ENCODE measurements around the gene TBC1D16. TPM values are rescaled to one million over a fixed set of nuclear protein-coding genes. Genes with fewer than 3 reads are reported as not detected.
A peak's percentile ranks its signal among the peaks of the same experiment; 100 is the strongest.

TBC1D16 gene
- total RNA-seq, 1 experiment from 2014 or later: 15.3 TPM

DNA sequence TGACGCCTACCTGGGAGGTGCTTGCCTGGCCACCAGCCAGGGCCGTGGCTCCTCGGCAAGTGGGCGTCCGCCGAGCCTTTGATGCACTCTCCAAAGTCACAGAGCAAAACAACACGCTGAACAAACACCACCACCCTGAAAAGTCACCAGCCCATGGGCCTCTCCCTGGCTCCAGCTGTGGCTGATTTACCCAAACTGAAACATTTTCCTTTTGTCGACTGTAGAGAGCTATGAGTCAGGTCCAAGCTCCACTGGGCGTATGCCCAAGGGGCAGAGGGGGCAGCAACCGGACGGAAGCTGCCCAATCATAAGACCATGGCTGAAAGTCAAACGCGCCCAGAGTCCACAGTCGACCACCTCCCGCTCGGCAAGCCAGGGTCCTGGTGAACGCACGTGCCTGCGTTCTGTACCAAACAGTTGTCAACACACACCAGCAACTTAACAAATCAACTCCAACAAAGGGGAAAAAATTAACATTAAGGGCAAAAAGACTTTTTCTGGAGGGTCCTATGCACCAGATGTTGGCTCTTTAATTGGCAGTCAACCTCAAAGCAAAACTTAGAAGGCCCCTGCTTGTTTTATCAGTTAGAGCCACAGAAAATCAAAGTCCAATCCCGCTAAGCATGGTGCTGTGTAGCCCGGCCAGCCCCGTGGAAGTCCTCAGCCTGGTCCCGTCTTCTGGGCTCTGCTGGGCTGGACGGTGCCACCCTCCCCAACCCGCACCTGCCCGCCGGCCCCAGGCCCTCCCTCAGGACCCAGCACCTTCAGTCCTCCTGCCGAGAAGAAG is 47.3 kb downstream of the TBC1D16 start:
- DNase-seq (ENCODE audit: low read depth): peak; percentile 77

DNA sequence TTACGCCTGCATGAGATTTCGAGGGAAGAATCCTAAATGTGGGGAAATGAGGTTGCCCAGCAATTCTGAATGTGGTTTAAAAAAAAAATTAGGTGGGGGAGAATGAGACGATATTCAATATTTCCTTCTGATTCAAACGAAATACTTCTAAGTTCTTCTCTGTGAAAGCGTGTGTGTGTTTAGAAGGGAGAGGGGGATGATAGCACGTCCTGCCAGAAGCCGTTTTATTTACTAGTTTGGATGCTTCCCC is 47.8 kb downstream of the TBC1D16 start:
- DNase-seq (ENCODE audit: low read depth): no peak

GRCh38 chr17:79987187-79987934 is 48.3 kb downstream of the TBC1D16 start:
- peak; percentile 47 for DNase-seq (ENCODE audit: low read depth)

DNA sequence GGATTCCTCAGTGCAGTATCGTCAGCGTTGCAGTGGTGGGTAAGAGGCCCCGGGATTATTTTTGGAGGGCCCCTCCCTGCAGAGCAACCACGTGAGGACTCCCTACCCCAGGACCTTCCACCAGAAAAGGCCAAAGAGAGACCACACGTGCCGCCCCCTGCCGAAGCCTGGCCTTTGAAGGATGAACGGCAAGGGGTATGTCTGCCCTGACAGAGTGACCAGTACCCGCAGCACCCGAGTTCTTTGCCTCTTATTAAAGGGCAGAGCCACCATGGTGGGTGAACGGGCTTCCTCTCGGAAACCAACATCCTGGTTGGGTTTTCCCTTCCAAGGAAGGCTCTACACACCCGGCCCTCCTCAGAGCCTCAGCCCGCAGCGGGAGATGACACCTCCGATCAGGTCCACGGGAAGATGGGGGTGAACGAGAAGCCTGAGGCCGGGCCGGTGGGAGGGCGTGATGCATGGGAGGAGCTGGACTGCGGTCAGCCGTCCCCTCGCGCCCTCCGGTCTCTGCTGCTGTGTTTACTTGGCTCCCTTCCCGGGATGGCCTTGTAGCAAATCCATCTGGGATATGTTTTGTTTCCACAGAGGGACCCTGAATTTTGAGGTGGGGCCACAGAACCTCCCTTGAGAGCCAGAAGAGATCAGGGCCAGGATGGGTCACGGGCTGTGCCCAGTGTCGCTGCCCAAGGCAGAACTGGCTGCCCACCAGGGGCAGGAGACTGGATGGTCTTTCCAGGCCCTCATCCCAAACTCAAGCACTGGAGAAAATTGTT is 49.1 kb downstream of the TBC1D16 start:
- no peak for DNase-seq (ENCODE audit: low read depth)

GRCh38 chr17:79985943-79986391 is 49.7 kb downstream of the TBC1D16 start:
- DNase-seq (ENCODE audit: low read depth): no peak

GRCh38 chr17:79985361-79985942 is 50.2 kb downstream of the TBC1D16 start:
- no peak for DNase-seq (ENCODE audit: low read depth)

DNA sequence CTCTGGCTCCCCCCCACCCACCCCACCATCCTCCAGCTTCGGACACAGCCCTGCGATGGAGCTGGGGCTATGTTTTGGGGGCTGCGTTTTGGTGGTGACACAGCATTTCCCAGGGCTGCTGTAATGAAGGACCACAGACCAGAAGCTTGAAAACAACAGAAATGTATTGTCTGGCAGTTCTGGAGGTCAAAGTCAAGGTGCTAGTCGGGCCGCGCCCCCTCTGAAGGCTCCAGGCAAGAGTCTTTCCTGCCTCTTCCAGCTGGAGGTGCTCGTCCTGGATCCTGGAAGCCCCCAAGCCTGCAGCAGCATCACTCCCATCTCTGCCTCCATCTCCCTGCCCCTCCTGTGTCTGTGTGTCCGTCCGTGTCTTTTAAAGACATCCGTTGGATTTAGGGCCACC is 50.8 kb downstream of the TBC1D16 start:
- no peak for DNase-seq (ENCODE audit: low read depth)

- no peak for DNase-seq (ENCODE audit: low read depth)
These were observed 51.4 kb downstream of the TBC1D16 start for GRCh38 chr17:79984045-79984840.

DNA sequence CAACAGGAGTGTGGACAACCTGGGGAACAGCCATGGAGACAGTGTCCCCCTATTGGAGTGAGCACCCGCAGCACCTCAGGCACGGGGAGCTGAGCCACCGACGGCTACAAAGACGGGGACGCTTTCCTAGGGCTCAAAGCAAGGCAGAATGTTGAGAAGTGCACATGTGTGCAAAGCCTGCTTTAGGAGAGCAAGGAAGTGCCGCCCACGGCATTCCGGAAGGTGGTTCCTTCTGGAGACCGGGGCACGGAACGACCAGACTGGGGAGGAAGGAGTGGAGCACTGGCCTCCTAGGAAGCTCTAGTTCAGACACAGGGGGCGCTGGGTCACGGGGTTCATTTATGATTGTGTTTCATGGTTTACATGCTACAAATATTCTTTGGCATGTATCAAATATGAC is 52.2 kb downstream of the TBC1D16 start:
- no peak for DNase-seq (ENCODE audit: low read depth)

GRCh38 chr17:79982986-79983385 is 52.7 kb downstream of the TBC1D16 start:
- no peak for DNase-seq (ENCODE audit: low read depth)

GRCh38 chr17:79981661-79982101 is 54.0 kb downstream of the TBC1D16 start:
- DNase-seq (ENCODE audit: low read depth): no peak

DNA sequence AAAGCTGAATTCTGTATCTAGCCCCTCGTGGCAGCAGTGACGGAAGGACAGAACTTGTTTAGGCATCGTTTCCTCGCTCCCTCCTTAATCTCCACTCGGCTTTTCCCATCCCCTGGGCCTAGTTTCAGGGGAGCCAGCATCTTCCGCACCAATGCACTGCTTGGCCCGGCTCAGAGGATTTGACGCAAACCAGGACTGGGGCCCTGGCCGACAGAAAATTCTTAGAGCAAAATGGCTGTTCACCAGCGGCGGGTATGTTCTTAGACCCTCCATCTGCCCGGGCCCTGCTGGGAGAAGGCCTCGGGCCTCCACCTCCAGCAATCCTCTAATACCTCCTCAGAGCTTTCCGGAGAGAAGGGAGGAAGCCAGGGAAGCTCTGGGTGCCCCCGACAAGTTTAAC is 54.6 kb downstream of the TBC1D16 start:
- DNase-seq (ENCODE audit: low read depth): no peak

- no peak for DNase-seq (ENCODE audit: low read depth)
These were observed 55.2 kb downstream of the TBC1D16 start for GRCh38 chr17:79980246-79981043.

GRCh38 chr17:79979816-79980215 is 55.9 kb downstream of the TBC1D16 start:
- no peak for DNase-seq (ENCODE audit: low read depth)

DNA sequence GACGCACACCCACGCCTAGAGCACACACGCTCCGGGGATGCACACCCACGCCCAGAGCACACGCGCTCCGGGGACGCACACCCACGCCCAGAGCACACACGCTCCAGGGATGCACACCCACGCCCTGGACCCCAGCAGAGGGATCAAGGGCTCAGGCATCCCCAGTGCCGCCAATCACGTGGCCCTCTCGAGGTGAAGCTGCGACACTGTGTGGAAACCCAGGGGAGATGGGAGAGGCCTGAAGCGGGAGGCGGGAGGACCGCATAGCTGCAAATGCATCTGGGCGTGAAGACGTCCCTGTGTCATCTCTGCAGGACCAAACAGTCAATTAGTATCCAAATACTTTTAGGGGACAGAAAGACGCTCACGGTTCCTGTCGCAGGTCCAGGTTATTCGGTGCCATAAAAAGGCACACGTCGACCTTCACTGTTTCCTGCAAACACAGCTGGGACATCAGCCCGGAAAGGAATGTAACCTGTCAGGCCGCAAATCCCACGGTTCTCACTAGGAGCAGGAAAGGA is 56.4 kb downstream of the TBC1D16 start:
- no peak for DNase-seq (ENCODE audit: low read depth)

DNA sequence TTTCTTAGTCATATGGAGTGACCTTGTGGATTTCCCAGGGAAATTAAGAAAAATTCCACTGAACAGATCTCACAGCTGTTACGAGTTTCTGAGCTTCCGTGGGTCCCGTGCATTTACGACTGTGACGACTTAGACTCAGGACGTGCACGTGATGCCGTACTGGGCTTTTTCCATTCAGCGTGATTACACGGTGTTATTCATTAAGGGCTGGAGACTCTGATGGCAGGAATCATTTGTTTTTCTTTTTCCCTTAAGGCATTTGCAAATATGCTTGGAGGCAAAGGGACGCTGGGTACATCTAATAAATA is 57.2 kb downstream of the TBC1D16 start:
- DNase-seq (ENCODE audit: low read depth): no peak

GRCh38 chr17:79977708-79978547 is 57.7 kb downstream of the TBC1D16 start:
- DNase-seq (ENCODE audit: low read depth): no peak

DNA sequence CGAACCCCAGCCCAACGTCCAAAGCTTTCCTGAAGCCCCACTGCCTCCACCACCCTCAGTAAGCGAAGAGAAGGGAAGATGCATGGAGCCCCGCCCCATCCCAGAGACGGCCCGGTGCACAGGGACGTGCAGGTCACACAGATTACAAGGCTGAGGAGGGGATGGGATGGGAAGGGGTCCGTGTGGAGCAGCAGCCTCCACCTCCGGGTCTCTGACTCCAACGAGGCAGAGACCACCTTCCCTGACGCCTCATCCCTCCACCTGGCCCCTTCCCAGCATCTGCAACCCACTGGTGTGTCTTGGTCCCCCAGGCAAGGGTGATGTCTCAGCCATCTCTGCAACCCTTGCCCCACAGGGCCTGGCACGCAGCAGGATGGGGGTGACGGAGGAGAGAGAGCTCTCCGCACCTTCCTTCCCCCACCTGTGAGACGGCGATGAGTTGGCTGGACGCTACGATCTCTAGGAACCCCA is 58.5 kb downstream of the TBC1D16 start:
- no peak for DNase-seq (ENCODE audit: low read depth)

DNA sequence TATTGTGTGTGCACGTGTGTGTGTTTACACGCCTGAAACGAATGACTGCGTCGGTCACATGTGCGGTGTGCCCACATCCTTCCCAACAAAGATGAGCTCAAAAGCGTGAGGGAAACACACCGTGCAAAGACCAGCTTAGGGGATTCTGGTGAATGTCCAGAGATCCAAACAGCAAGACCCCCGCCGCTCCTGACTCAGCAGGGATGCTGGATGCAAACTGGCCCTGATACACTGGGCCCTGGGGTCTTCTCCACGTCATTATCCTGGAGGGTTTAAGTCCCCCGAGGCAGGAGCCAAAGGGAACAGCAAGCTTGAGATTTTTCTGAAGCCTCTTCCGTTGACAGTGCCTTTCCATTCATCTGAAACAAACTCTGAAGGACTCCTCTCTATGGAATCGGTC is 59.2 kb downstream of the TBC1D16 start:
- DNase-seq (ENCODE audit: low read depth): no peak
